H4 (cell line): ENCODE data around the gene FOXK2. TPM values are rescaled to one million over a fixed set of nuclear protein-coding genes. Genes with fewer than 3 reads are reported as not detected.

ENCODE experiments used
- DNase-seq: peaks from one replicate; pipeline ENCODE4 v3.0.0-alpha.2; 2015; ENCODE audit warnings: low spot score
- total RNA-seq: library from RNA; depleted of rRNA; stranded (reverse); fragments of >200 nt; shearing (Covaris generic); gene quantifications from 2 replicates; pipeline ENCODE4 v1.2.3, GENCODE V29; 2014; rRNA removed

Gene FOXK2
- total RNA-seq = 26.1 and 34.0 TPM in 2 replicates

- DNase-seq = peak; percentile 95
These were observed at the start of gene FOXK2 for GRCh38 chr17:82518826-82519810. Gene FOXK2, plus strand, starts transcription at chr17:82519732. Its CDS starts 157 bp downstream, at chr17:82519889.

GRCh38 chr17:82470065-82470464 is 49.5 kb upstream of the FOXK2 start:
- DNase-seq = no peak

GRCh38 chr17:82474223-82475010 is 45.1 kb upstream of the FOXK2 start:
- no peak for DNase-seq

GRCh38 chr17:82475458-82475857 is 44.1 kb upstream of the FOXK2 start:
- no peak for DNase-seq

DNA sequence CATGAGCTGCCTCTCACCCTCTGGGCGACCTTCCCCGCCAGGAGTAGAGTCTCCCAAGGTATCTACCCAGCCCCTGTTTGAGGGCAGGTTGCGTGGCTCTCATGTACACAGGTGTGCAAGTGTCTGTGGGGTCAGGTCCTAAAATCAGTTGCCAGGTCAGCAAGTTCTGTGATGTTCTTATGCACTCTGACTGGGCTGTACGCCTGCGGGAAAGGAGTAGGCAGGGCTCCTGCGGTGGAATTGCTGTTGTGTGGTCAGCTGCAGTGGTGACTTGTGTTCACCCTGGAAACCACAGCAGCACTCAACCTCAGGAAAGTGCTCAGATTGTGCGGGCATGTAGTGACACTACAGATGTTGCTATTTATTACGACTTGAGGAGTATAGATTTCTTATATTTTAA is 41.6 kb upstream of the FOXK2 start:
- no peak for DNase-seq

DNA sequence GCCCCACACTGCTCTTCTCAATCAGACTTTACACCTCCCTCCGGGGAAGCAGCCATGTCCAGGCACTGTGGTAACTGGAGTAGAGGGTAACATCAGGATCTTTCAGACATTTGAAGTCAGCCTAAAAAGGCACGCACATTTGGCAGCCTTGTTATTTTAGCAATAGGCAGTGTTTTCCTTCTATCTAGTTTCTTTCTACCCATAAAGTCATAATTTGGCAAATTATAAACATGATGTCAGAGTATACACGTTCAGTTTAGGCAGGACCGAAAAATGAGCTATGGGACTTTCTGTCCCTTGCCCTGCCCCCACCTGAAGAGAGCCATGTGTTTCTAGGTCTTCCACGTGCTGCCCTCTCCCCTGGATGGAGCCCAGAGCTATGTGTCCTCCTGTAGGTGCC is 39.9 kb upstream of the FOXK2 start:
- no peak for DNase-seq

- no peak for DNase-seq
These were observed 39.2 kb upstream of the FOXK2 start for GRCh38 chr17:82480318-82480717.

DNA sequence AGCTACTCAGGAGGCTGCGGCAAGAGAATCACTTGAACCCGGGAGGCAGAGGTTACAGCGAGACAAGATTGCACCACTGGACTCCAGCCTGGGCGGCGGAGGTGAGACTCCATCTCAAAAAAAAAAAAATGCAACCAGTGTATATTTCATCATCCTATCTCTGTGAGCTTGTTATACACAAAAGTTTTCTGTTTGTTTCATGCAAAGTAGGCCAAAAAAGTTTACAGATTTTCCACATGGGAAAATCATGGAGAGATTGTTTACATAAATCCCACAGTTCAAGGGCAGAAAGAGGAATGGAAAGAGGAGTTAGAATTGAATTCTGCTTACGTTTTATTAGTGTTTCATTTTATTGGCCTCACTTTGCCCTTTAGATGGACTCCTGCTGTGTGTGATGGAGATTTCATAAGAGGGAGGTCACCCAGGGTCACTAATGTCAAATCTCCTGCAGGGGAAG is 36.3 kb upstream of the FOXK2 start:
- no peak for DNase-seq

- DNase-seq = no peak
These were observed 35.7 kb upstream of the FOXK2 start for GRCh38 chr17:82483836-82484235.

GRCh38 chr17:82486231-82487094 is 33.1 kb upstream of the FOXK2 start:
- no peak for DNase-seq

DNA sequence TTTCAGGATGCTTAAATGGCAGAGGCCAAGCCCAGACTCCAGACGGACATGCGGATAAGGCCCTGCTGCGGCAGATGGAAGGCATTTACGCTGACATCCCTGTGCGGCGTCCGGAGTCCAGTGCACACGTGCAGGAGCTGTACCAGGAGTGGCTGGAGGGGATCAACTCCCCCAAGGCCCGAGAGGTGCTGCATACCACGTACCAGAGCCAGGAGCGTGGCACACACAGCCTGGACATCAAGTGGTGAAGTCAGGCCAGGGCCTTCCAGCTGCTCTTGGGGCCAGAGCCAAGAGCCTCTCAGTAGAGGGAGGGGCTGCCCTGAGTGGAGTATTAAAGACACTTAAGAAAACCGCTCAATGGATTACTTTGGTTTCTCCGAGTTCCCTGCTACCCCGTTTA is 31.6 kb upstream of the FOXK2 start:
- DNase-seq = no peak

- DNase-seq = no peak
These were observed 30.4 kb upstream of the FOXK2 start for GRCh38 chr17:82489117-82489516.

GRCh38 chr17:82489851-82490511 is 29.6 kb upstream of the FOXK2 start:
- no peak for DNase-seq

GRCh38 chr17:82490512-82491195 is 28.9 kb upstream of the FOXK2 start:
- DNase-seq = no peak

- no peak for DNase-seq
These were observed 28.4 kb upstream of the FOXK2 start for GRCh38 chr17:82491196-82491530.

GRCh38 chr17:82491533-82491932 is 28.0 kb upstream of the FOXK2 start:
- no peak for DNase-seq

GRCh38 chr17:82492643-82493225 is 26.8 kb upstream of the FOXK2 start:
- DNase-seq = peak; percentile 49

DNA sequence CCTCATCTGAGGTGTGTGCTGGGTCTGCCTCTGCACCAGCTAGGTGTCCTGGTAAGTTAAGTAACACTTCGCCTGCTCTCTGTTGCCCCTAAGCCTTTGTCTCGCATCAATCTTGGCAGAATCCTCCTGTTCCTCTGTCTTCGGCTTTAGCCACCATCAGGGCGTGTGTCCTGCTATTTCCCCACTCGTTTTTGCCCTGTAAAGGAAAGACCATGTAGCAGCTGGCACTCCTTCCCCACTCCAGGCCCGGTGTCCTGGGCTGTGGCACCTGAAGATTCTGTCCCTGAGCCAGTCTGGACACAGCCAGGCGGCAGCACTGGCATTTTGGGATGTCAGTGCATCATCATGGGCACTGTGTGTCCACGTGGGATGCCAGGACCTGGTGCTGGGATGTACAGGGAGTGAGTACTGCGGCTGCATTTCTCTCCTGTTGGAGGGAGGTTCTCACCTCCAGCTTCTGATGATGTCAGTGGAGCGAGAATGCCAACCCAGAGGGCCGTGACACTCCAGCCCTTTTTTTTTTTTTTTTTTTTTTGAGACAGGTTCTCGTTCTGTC is 26.2 kb upstream of the FOXK2 start:
- no peak for DNase-seq

DNA sequence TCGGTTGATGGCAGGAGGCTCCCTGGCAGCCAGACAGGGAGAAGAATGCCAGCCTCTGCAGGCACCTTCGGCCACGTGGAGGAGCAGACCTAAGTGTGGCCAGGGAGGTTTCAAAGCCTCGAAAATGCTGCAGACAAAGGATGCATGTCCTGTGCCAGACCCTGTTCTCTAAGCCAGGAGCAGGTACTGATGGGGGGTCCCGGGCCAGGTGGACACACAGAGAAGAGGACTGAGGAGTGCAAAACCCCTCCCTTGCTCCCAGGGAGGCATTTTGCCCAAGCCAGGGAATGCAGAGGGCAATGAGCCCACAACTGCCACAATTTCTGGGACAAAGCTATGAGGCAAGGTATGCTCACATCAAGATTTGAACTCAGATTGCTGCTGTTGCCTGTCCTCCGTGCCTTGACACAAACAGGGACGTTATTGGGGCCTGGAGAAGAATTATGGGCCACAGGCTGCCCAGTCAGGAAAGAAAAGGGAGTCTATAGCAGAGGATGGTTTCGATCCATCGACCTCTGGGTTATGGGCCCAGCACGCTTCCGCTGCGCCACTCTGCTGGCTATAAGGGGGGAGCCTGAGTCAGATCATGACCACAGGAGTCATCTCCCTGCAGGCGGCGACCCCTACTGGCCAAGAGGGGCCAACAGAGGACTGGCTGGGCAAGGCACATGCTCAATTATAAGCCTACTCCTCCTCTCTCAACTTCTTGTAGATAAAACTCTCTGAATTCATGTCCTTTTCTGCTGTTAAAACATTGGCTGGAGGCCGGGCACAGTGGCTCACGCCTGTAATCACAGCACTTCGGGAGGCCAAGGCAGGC is 25.1 kb upstream of the FOXK2 start:
- DNase-seq = peak; percentile 99
